Natural killer cell (primary cell): Measurements from ENCODE around the gene ENTREP1. TPM values are rescaled to one million over a fixed set of nuclear protein-coding genes. Genes with fewer than 3 reads are reported as not detected.

Experiments
- ATAC-seq, 3 donors: fragments of 150-1000 bp in 2 of 3; fragments of 200-7000 bp in 1 of 3; cut with Tn5 transposase; 1 replicate in 1 of 3; 2 replicates in 2 of 3; pipeline ENCODE4 v1.10.0; 2021; ENCODE audit warnings: mild to moderate bottlenecking in 2 of 3, moderate library complexity in 2 of 3
- DNase-seq, 2 donors: peaks; one replicate each; pipeline versions ENCODE4 v3.0.0 to v3.0.0-alpha.2; 2013 to 2021; ENCODE audit warnings: mixed read lengths in 1 of 2
- H3K27ac ChIP-seq: one replicate; pipeline ENCODE4 v1.5.1; 2013; ENCODE audit warnings: mild to moderate bottlenecking, low read length
- H3K27me3 ChIP-seq: one replicate; pipeline ENCODE4 v1.6.1; 2013; ENCODE audit warnings: low read length; ENCODE audit not compliant: control insufficient read depth, insufficient read depth
- H3K36me3 ChIP-seq: one replicate; pipeline ENCODE4 v1.6.1; 2013; ENCODE audit warnings: low read length; ENCODE audit not compliant: control insufficient read depth, insufficient read depth
- H3K4me1 ChIP-seq: one replicate; pipeline ENCODE4 v1.6.1; 2013; ENCODE audit warnings: low read length; ENCODE audit not compliant: control insufficient read depth, insufficient read depth
- H3K4me3 ChIP-seq: one replicate; pipeline ENCODE4 v1.5.1; 2013; ENCODE audit warnings: low read length
- H3K9me3 ChIP-seq: one replicate; pipeline ENCODE4 v1.6.1; 2013; ENCODE audit warnings: low read length; ENCODE audit not compliant: control insufficient read depth, insufficient read depth
- H3K27ac Mint-ChIP-seq, 2 donors: one replicate each; pipeline ENCODE4 v1.8.0; 2022; ENCODE audit warnings: mild to moderate bottlenecking in 2 of 2, mixed read lengths in 2 of 2, moderate library complexity in 1 of 2
- H3K27me3 Mint-ChIP-seq, 2 donors: one replicate each; pipeline ENCODE4 v1.8.0; 2022; ENCODE audit warnings: low read depth in 2 of 2, mixed read lengths in 2 of 2
- H3K36me3 Mint-ChIP-seq: one replicate; pipeline ENCODE4 v1.8.0; 2022; ENCODE audit warnings: mixed read lengths
- H3K4me1 Mint-ChIP-seq, 2 donors: one replicate each; pipeline ENCODE4 v1.8.0; 2022; ENCODE audit warnings: mixed read lengths in 2 of 2
- H3K4me3 Mint-ChIP-seq: one replicate; pipeline ENCODE4 v1.8.0; 2022; ENCODE audit warnings: mild to moderate bottlenecking, moderate library complexity, mixed read lengths
- H3K9me3 Mint-ChIP-seq, 2 donors: one replicate each; pipeline ENCODE4 v1.8.0; 2022; ENCODE audit warnings: mixed read lengths in 2 of 2
- WGBS: methylation state at CpG from one replicate; pipeline ENCODE4 v1.1.7; 2013; ENCODE audit warnings: missing lambda C conversion rate; ENCODE audit not compliant: insufficient coverage; 5-methylcytosine and 5-hydroxymethylcytosine counted together
- intact Hi-C: fragments of 100-400 bp; cut with micrococcal nuclease; formaldehyde crosslinking; loops from one replicate; pipeline ENCODE4 v1.14.2; 2022
- total RNA-seq, 4 donors: library from RNA; stranded (reverse); fragments of 120-200 nt in 1 of 4; gene quantifications; one replicate each; pipeline versions ENCODE4 v1.2.3 to v1.2.4, GENCODE V29; 2013 to 2022
- TF ChIP-seq, protein P1 (sequence below): fragments of 200-600 bp; IDR thresholded peaks from one replicate; pipeline ENCODE4 v1.8.0; 2022; ENCODE audit warnings: antibody characterized with exemption

ENTREP1 gene
- total RNA-seq, 3 donors from 2014 or later (not counting 1 experiment from before 2014, with no cell fraction given), result not detected

DNA sequence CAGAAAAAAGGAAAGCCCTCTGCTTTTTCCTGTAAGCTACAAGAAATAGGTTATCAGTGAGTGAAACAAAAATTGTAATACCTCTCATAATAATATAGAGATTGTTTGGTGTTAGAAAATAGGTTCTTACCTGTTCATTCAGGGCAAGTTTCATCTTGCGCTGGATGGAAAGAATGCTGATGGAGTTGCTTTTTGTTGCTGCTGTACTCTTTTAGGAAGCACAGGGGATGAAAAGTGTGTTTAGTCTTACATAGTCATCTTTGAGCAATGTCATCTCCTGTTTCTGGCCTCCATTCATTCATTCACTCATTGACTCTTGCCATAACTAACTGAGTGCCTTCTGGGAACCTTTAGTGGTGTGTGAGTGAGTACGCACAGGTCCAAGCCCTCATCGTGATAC lies 6.4 kb downstream of the ENTREP1 start:
- Mint-ChIP-seq H3K27me3 (peaks cover 12 to 40% of the 10 kb centered on the region in 2 donors), H3K27ac (no peak overlapping the region), H3K4me1 (no peaks in the 10 kb centered on the region), H3K9me3 (no peaks in the 10 kb centered on the region), H3K36me3 (no peaks in the 10 kb centered on the region), H3K4me3 (no peak overlapping the region)
- DNase-seq, result no peak
- H3K4me3 ChIP-seq, result no peak overlapping the region
- no peak overlapping the region for H3K27ac ChIP-seq
- H3K27me3 ChIP-seq, result peaks cover 2% of the 10 kb centered on the region
- no peaks in the 10 kb centered on the region for H3K9me3 ChIP-seq
- ATAC-seq, result no peak
- no peaks in the 10 kb centered on the region for H3K4me1 ChIP-seq
- intact Hi-C loops, result no loop called here
- no peaks in the 10 kb centered on the region for H3K36me3 ChIP-seq
- WGBS, result 98% methylated on average over 3 of the region's 3 CpGs
- TF ChIP-seq, protein P1, sequence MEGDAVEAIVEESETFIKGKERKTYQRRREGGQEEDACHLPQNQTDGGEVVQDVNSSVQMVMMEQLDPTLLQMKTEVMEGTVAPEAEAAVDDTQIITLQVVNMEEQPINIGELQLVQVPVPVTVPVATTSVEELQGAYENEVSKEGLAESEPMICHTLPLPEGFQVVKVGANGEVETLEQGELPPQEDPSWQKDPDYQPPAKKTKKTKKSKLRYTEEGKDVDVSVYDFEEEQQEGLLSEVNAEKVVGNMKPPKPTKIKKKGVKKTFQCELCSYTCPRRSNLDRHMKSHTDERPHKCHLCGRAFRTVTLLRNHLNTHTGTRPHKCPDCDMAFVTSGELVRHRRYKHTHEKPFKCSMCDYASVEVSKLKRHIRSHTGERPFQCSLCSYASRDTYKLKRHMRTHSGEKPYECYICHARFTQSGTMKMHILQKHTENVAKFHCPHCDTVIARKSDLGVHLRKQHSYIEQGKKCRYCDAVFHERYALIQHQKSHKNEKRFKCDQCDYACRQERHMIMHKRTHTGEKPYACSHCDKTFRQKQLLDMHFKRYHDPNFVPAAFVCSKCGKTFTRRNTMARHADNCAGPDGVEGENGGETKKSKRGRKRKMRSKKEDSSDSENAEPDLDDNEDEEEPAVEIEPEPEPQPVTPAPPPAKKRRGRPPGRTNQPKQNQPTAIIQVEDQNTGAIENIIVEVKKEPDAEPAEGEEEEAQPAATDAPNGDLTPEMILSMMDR, result no peak

DNA sequence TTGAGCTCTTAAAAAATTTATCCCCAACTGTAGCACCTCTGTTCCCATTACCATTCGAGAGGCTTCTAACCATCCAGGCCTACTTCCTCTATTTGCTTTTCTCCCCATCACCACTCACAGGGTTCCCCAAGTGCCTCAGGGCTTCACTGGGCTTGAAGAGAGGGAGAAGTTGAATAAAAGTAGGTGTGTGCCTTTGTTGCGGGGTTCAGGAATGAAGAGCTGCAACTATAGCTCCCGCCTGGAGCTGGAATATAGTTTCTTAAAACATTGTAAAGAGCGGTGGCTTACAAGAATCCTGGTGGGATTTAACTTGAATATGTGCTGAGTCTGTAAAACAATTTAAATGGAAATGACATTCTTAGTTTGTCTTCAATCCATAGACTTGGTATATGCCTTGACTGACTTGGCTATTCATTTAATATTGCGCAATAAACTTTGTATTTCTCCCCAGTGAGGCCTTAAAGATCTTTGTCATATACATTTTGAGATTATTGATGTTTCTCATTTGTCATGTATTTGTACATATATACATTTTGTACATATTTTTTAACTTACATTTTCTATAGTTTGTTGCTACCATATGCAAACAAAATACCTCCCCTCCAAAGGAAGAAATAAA lies 7.2 kb downstream of the ENTREP1 start:
- intact Hi-C loops, result no loop called here
- DNase-seq (no peak), ATAC-seq (no peak)
- Mint-ChIP-seq H3K9me3 (no peaks in the 10 kb centered on the region), H3K36me3 (no peaks in the 10 kb centered on the region), H3K27ac (no peak overlapping the region), H3K4me3 (no peak overlapping the region), H3K4me1 (no peaks in the 10 kb centered on the region), H3K27me3 (peaks cover 9 to 39% of the 10 kb centered on the region in 2 donors)
- H3K4me1 ChIP-seq, result no peaks in the 10 kb centered on the region
- no peak overlapping the region for H3K4me3 ChIP-seq
- no peaks in the 10 kb centered on the region for H3K9me3 ChIP-seq
- WGBS, result 96% methylated on average over 3 of the region's 5 CpGs
- TF ChIP-seq, protein P1, result no peak
- peaks cover 2% of the 10 kb centered on the region for H3K27me3 ChIP-seq
- H3K36me3 ChIP-seq, result no peaks in the 10 kb centered on the region
- H3K27ac ChIP-seq, result no peak overlapping the region

DNA sequence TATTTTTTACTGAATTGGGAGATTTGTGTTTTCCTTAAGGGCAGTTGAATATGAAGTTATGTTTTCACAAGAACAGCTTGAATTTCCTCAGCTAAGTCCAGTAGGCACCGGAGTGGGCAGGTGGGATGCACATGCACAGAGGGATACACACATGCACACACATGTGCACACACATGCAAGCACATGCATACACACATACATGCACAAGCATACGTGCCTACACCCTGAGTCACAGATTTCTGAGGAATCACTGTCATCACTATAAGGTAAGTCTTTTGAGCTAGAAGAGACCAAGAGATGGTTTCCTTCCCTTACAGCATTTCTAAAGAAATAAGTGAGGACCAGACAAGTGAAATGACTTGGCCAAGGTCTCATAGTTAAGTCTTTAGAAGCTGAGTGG lies 8.7 kb downstream of the ENTREP1 start:
- Histone ChIP-seq H3K9me3 (no peaks in the 10 kb centered on the region), H3K27me3 (peaks cover 2% of the 10 kb centered on the region), H3K4me3 (no peak overlapping the region), H3K27ac (no peak overlapping the region), H3K4me1 (no peaks in the 10 kb centered on the region), H3K36me3 (no peaks in the 10 kb centered on the region)
- intact Hi-C loops, result no loop called here
- no peaks in the 10 kb centered on the region for H3K36me3 Mint-ChIP-seq
- no peak for DNase-seq
- whole genome bisulfite sequencing, result 100% methylated on average over 2 of the region's 2 CpGs
- ATAC-seq, result no peak
- TF ChIP-seq, protein P1, result no peak
- H3K4me1 Mint-ChIP-seq, result no peaks in the 10 kb centered on the region
- peaks cover 3 to 28% of the 10 kb centered on the region in 2 donors for H3K27me3 Mint-ChIP-seq
- no peak overlapping the region for H3K4me3 Mint-ChIP-seq
- no peaks in the 10 kb centered on the region for H3K9me3 Mint-ChIP-seq
- no peak overlapping the region for H3K27ac Mint-ChIP-seq

DNA sequence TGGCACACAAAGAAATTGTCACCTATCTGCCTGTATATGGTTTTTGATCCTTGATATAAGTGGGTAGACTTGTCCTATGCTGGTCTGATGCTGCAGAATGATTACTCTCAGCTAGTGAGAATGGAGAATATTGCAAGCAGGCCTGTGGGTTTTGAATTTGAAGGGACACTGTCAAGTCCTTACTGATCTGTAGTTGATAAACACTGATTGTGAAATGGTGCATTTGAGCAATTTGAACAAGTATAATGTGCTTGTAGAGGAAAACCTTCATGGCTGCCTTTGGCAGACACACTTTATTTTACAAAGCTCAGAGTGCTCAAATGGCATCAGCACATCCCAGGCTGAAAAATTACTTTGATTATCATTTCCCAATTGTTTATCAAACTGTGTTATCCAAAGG lies 9.3 kb downstream of the ENTREP1 start:
- Histone ChIP-seq H3K4me1 (no peaks in the 10 kb centered on the region), H3K27me3 (peaks cover 2% of the 10 kb centered on the region), H3K9me3 (no peaks in the 10 kb centered on the region), H3K27ac (no peak overlapping the region), H3K4me3 (no peak overlapping the region), H3K36me3 (no peaks in the 10 kb centered on the region)
- no peaks in the 10 kb centered on the region for H3K36me3 Mint-ChIP-seq
- DNase-seq (no peak), ATAC-seq (no peak)
- H3K9me3 Mint-ChIP-seq, result no peaks in the 10 kb centered on the region
- no peak overlapping the region for H3K27ac Mint-ChIP-seq
- intact Hi-C loops, result no loop called here
- H3K4me1 Mint-ChIP-seq, result no peaks in the 10 kb centered on the region
- TF ChIP-seq, protein P1, result no peak
- H3K27me3 Mint-ChIP-seq, result peaks cover 3 to 24% of the 10 kb centered on the region in 2 donors
- no peak overlapping the region for H3K4me3 Mint-ChIP-seq
